ENCODE results near the gene TMEM109. TPM values are rescaled to one million over a fixed set of nuclear protein-coding genes. Genes with fewer than 3 reads are reported as not detected.

Gene TMEM109
- total and polyA plus RNA-seq, 9 of the 15 experiments (the other 6 are each of a cell fraction or from before 2014, with no cell fraction given) = 9.2 to 71.3 (median 30.5) TPM

DNA sequence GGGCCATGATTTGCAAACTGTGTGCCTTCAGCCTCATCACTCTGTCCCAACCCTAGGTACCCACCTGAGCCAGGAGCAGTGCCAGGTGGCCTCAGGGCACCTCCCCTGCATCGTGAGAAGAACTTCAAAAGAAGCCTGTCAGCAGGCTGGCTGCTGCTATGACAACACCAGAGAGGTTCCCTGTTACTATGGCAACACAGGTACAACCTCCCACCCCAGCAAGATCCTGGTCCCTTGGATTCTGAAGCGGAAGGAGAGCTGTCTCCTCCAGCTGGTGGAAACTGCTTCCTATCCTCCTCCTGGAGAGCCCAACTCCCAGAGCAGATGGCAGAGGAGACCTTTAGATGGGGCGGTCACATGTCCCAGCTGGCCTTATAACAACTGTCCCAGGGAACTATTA lies 43.7 kb upstream of the TMEM109 start (continued):
- TF ChIP-seq, protein P1, sequence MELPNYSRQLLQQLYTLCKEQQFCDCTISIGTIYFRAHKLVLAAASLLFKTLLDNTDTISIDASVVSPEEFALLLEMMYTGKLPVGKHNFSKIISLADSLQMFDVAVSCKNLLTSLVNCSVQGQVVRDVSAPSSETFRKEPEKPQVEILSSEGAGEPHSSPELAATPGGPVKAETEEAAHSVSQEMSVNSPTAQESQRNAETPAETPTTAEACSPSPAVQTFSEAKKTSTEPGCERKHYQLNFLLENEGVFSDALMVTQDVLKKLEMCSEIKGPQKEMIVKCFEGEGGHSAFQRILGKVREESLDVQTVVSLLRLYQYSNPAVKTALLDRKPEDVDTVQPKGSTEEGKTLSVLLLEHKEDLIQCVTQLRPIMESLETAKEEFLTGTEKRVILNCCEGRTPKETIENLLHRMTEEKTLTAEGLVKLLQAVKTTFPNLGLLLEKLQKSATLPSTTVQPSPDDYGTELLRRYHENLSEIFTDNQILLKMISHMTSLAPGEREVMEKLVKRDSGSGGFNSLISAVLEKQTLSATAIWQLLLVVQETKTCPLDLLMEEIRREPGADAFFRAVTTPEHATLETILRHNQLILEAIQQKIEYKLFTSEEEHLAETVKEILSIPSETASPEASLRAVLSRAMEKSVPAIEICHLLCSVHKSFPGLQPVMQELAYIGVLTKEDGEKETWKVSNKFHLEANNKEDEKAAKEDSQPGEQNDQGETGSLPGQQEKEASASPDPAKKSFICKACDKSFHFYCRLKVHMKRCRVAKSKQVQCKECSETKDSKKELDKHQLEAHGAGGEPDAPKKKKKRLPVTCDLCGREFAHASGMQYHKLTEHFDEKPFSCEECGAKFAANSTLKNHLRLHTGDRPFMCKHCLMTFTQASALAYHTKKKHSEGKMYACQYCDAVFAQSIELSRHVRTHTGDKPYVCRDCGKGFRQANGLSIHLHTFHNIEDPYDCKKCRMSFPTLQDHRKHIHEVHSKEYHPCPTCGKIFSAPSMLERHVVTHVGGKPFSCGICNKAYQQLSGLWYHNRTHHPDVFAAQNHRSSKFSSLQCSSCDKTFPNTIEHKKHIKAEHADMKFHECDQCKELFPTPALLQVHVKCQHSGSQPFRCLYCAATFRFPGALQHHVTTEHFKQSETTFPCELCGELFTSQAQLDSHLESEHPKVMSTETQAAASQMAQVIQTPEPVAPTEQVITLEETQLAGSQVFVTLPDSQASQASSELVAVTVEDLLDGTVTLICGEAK (IDR thresholded peaks at IDR 0.05) = no peak
- TF ChIP-seq, protein P1 (CRISPR knock-in tag; IDR thresholded peaks at IDR 0.05) = no peak
- TF ChIP-seq CSDE1 (IDR thresholded peaks at IDR 0.05) = peak in 1 of 2 experiments; percentile 62; a peak in 1 of 4 replicates
- TF ChIP-seq ZSCAN29 (IDR thresholded peaks at IDR 0.05) = no peak
- TF ChIP-seq ZNF316 (IDR thresholded peaks at IDR 0.05) = no peak
- TF ChIP-seq, protein P2, sequence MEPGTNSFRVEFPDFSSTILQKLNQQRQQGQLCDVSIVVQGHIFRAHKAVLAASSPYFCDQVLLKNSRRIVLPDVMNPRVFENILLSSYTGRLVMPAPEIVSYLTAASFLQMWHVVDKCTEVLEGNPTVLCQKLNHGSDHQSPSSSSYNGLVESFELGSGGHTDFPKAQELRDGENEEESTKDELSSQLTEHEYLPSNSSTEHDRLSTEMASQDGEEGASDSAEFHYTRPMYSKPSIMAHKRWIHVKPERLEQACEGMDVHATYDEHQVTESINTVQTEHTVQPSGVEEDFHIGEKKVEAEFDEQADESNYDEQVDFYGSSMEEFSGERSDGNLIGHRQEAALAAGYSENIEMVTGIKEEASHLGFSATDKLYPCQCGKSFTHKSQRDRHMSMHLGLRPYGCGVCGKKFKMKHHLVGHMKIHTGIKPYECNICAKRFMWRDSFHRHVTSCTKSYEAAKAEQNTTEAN (CRISPR knock-in tag; IDR thresholded peaks at IDR 0.05) = no peak
- TF ChIP-seq, protein P3, sequence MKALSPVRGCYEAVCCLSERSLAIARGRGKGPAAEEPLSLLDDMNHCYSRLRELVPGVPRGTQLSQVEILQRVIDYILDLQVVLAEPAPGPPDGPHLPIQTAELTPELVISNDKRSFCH (CRISPR knock-in tag; IDR thresholded peaks at IDR 0.05) = no peak
- TF ChIP-seq, protein P3 (tag; IDR thresholded peaks at IDR 0.05) = no peak
- no peak for TF ChIP-seq ZC3H4 (CRISPR knock-in tag; IDR thresholded peaks at IDR 0.05; ENCODE audit: borderline replicate concordance)

Data from K562 (cell line).